ENCODE measurements around the gene CAPN13.
"Not testable (repeated sequence)": the region's sequence is repeated elsewhere in the genome, so short reads cannot be mapped to it uniquely, and the experiment has no call there.

GRCh38 chr2:30697242-30698103 lies 109.8 kb downstream of the CAPN13 start:
- TF ChIP-seq EZH2 (IDR thresholded peaks at IDR 0.05; ENCODE audit: low read length); CTCF (optimal IDR thresholded peaks at IDR 0.05 in 1 of 3, IDR thresholded peaks at IDR 0.05 in 1 of 3, conservative IDR thresholded peaks at IDR 0.05 in 1 of 3; ENCODE audit: extremely low read depth in 1 of 3, insufficient read depth in 2 of 3, low read length in 3 of 3): not testable (repeated sequence)

Measured in keratinocyte (primary cell).